Embryonic facial prominence (tissue), 1 donor: ENCODE data around the gene NDUFV2.

ENCODE experiments used
- DNase-seq: peaks from one replicate; pipeline ENCODE4 v3.0.0-alpha.2; 2016; ENCODE audit errors: extremely low spot score

The NDUFV2 gene

DNA sequence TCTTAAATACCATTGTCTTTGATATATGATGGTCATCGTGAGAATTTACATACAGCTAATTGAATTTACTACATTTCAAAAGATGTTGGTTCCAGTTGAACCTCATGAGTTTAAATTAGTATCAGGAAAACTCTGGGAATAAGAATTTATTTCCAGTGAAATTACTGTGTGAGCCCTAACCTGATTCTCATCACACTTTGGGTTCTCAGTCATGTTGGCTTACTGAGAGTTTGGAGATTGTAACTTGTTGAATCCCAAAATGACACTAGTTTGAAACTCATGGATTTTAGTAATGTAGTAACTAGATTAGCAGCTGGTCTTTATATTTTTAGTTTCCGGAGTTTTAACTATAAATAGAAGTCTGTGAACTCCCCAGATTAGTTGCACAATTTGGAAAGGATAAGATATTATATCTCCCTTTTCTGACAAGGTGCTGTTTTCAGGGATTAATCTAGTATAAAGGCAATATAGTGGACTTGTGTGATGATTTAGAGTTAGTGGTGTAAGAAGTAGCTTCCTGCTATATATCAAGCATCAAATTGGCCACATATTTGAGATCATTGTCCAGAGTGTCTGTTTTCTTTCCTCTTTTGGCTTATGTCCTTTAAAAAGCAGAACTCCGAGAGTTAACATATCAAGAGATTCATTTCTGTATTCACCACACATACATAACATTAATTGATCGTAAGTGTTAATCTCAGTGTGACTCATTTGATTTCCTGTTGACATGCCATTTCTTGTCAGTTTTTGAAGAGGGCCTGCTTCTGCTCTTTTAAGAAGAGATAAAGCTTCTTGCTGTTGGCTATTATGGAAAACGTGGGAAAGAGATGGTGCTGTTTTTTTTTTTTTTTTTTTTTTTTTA, 15.7 kb downstream of the NDUFV2 start:
- no peak for DNase-seq

DNA sequence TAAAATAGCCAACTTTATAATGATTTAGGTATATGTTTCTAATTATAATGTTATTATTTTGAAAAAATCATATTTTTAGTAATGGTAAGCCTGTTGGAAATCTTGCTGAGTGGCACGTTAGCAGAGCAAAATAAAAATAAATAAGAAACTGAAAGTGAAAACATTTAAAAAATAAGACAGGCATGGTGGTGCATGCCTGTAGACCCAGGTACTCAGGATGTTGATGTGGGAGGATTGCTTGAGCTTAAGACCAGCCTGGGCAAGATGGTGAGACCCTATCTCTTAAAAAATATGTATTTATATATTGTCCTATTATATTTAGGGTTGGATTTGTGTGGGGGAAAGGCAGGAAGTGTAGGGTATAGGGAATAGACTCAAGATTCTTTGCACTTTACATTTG, 18.3 kb downstream of the NDUFV2 start:
- no peak for DNase-seq

GRCh38 chr18:9123520-9123919, 21.0 kb downstream of the NDUFV2 start:
- no peak for DNase-seq

GRCh38 chr18:9124824-9125223, 22.3 kb downstream of the NDUFV2 start:
- DNase-seq = no peak

DNA sequence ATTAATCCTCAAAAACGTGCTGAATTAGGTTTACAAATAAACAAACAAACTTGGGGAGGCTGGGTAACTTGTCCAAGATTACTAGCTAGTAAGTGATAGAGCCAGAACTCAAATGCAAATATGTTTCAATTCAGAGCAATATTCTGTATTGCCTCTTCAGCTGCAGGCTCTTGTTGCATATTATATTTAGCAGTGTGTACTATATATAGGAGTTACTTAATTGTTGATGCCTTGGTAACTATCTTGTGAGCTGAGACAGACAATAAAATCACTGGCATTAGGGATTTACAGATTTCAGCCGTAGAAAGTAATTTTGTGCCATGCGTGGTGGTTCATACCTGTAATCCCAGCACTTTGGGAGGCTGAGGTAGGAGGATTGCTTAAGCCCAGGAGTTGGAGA, 23.8 kb downstream of the NDUFV2 start:
- DNase-seq = no peak

- no peak for DNase-seq
These were observed 27.7 kb downstream of the NDUFV2 start for GRCh38 chr18:9130195-9130594.

- DNase-seq = no peak
These were observed 28.3 kb downstream of the NDUFV2 start for GRCh38 chr18:9130806-9131205.

DNA sequence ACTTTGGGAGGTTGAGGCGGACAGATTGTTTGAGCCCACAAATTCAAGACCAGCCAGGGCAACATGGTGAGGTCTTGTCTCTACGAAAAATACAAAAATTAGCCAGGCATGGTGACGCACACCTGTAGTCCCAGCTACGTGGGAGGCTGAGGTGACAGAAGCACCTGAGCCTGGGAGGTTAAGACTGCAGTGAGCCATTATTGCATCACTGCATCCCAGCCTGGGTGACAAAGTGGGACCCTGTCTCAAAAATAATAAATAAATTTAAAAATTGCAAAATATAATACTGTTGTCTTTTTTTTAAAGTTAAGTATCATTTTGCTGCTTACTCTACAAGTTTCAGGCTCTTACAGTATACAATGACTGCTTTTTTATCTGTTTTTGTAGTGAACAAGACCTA, 30.1 kb downstream of the NDUFV2 start:
- DNase-seq = no peak

DNA sequence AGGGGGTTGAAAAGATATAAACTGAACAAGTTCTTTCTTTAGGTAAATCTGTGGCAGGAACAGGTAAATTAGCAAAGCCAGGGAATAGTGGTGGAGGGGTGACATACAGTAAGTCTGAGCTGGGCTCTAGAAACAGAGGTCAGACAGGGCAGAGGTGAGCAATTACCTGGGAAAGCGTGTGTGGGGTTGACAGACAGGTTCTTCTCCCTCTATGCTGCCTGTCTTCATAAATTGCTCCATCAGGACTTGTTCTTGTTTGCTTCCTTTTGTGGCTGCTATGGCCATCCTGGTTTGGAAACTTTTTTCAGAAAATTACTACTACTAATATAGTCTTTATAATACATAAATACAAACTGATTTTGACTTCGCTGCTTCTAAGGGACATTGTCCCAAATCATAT, 30.7 kb downstream of the NDUFV2 start:
- no peak for DNase-seq

GRCh38 chr18:9135081-9135911, 32.8 kb downstream of the NDUFV2 start:
- no peak for DNase-seq

- DNase-seq = no peak
These were observed 33.4 kb downstream of the NDUFV2 start for GRCh38 chr18:9135912-9136314.

- peak; percentile 95 for DNase-seq
These were observed 34.0 kb downstream of the NDUFV2 start, which contains the start of gene ANKRD12 for GRCh38 chr18:9136315-9137155. Gene ANKRD12, plus strand, starts transcription at chr18:9136781. Its CDS starts 45,652 bp downstream, at chr18:9182433.

GRCh38 chr18:9137168-9138066, 34.9 kb downstream of the NDUFV2 start:
- DNase-seq = peak; percentile 69

DNA sequence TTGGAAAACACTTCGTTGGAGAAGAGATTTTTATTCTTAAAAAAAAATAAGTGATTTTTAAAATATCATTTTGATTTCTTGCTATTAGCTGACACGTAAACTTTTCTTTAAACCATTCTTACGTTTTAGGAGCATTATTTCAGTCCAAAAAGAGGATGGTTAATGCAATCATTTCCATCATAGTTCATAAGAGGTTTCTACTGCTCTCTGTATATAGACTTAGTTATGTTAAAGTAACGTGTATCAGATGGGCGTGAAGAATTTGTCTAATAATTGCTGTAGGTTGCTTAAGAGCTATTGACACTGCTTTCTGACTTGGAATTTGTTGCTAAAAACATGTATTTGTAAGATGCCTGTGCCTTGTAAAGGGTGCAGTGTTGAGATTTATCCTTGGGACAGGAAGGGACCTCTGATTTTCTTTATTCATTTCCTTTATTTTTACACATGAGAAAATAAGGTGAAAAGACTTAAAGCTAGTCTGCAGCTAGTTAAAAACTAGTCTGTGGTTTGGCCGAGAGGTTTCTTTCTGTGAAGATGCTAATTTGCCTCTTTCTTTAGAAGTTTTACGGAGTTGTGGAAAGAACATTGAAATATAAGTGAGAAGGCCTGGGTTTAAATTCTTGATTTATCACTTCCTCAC, 37.0 kb downstream of the NDUFV2 start:
- no peak for DNase-seq

DNA sequence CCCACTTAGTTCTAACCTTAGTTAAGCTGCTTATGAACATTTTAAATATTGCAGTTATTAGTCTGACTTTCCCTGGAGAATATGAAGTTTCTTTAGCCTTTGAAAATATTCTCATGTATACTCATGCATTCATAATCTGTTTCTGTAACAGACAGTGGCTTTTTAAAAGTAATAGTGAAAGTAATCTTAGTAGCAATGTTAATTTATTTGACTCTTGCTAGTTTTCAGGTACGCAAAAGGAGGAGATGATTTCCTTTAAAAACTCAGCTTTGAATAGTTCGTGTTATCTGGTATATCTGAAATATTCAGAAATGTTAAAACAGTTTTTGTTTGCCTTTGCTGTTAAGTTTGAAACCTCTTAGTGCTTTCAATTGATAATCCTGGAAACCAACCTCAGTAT, 37.9 kb downstream of the NDUFV2 start:
- no peak for DNase-seq

- DNase-seq = no peak
These were observed 38.5 kb downstream of the NDUFV2 start for GRCh38 chr18:9140984-9141383.

DNA sequence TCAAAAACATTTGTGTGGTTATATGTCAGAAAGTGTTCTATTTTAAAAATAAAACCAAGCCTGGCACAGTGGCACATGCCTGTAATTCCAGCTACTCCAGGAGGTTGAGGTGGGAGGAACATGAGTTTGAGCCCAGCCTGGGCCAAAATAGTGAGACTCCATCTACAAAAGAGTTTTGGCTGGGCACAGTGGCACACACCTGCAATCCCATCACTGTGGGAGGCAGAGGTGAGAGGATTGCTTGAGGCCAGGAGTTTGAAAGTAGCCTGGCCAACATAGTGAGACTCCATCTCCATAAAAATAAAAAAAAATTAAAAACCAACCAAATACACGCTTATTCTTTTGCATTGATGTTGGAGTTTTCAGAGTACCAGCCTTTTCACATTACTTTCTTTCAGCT, 43.7 kb downstream of the NDUFV2 start:
- DNase-seq = no peak

DNA sequence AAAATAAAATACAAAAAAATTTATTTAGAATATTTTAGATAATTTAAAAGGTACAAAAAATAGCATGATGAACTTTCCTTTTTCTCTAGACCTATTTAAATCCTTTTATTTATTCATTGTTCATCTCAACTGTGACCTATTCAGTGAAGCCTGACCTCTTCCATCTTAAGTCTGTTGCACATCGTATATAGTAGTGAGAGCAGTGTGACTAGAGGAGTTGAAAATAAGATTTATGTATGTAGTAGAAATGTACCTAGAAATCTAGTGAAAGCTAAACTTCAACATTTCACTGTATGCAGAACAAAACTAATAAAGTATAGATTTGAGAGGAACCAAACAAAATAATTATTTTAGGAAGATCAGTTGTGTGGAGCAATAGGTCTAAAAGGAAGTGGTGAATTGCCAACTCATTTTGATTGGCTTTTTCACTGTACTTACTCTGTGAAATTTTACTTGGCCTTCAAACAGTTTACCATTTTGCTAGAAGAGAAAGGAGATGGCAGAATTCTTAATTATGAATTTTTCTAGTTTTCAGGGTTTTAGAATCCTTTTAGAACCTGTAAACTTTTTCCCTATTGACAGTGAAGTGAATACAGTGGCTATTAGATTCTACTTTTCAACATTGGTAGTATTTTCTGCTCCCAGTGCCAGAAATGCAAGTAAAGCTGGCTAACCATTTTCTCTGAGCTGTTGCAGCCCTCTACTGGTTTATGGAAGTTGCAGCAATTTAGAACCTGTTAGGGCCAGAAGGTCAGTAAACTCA, 45.1 kb downstream of the NDUFV2 start:
- no peak for DNase-seq

- DNase-seq = no peak
These were observed 45.7 kb downstream of the NDUFV2 start for GRCh38 chr18:9148203-9148552.

- no peak for DNase-seq
These were observed 47.6 kb downstream of the NDUFV2 start for GRCh38 chr18:9150121-9150520.
